Measurements from ENCODE around the gene STH.
"Not testable (repeated sequence)": the region's sequence is repeated elsewhere in the genome, so short reads cannot be mapped to it uniquely, and the experiment has no call there.

STH gene

GRCh38 chr17:45987706-45988105, 11.3 kb upstream of the STH start:
- no peak for DNase-seq

GRCh38 chr17:45989759-45990158, 9.3 kb upstream of the STH start:
- DNase-seq, result no peak

GRCh38 chr17:45990886-45991285, 8.2 kb upstream of the STH start:
- peak; percentile 29 for DNase-seq

DNA sequence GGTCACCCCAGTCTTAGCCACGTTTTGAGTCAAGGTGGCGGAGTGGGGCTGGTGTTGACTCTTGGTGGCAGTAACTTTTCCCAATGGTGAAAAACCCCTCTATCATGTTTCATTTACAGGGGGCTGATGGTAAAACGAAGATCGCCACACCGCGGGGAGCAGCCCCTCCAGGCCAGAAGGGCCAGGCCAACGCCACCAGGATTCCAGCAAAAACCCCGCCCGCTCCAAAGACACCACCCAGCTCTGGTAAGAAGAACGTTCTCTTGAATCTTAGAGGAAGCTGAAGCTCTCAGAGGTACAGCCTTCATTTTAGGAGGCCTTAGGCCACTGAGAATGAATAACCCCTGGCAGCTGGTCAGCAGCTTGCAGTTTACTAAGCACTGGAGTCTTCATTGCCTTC, 7.7 kb upstream of the STH start:
- no peak for DNase-seq

DNA sequence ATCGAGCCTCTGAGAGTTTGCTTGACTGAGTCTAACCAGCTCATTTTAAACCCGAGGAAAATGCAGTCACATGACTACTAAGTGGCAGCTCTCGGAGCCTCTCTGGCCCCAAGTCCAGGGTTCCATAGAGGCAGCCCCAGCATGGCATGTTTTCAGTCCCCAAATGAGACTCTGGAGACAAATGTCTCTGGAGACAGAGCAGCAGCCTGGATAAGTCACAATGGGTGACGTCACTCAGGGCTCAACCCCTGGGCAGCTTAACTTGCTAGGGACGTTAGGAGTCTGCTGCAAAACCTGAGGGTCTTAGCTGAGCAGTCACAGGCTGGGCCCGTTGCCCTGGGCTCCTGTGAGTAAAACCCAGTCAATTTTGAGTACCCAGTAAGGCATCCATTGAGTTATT, 6.9 kb upstream of the STH start:
- no peak for DNase-seq

GRCh38 chr17:45992904-45993303, 6.1 kb upstream of the STH start:
- DNase-seq, result no peak

DNA sequence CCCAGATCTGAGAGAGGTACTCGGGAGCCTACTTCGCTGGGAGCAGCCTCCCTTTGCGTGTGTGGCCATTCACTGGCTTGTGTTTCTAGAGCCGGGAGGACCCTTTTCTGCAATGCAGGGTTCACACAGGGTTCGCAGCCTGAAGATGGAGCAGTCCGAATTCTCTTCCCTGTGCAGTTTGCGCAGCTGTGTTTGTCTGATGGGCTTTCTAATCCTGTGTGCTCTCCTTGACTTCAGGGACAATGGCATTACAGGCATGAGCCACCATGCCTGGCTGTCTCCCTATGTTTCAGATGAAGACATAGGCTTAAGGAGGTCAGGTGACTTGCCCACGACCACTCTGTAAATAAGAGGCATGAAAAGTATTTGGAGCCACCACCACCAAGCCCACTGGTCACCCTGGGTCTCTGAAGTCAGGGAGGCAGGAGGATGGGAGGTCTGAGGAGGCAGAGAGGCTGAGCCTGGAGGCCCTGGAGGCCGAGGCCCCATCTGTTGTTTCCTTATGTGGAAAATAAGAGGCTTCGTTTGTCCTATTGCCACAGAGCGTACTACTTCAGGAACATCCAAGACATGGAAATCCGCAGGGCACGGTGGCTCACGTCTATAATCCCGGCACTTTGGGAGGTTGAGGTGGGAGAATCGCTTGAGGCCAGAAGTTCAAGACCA, 5.0 kb upstream of the STH start:
- no peak for DNase-seq

DNA sequence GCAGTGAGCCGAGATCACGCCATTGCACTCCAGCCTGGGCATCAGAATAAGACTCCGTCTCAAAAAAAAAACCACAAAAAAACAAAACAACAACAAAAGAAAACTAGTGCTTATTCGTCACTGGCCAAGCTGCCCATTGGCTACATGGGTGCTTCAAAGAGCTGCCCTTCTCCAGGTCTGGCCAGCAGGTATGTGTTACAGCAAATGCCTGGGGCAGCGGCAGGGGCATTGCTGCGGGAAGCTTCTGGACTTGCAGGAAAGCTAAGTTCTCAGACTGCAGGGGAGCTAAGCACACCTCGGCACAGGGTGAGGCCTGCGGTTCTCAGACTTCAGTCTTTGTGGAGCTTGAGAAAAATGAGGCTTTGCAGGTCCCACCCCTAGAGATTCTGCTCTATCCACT, 4.1 kb upstream of the STH start:
- no peak for DNase-seq

- no peak for DNase-seq
These were observed 3.3 kb upstream of the STH start for GRCh38 chr17:45995627-45996270.

DNA sequence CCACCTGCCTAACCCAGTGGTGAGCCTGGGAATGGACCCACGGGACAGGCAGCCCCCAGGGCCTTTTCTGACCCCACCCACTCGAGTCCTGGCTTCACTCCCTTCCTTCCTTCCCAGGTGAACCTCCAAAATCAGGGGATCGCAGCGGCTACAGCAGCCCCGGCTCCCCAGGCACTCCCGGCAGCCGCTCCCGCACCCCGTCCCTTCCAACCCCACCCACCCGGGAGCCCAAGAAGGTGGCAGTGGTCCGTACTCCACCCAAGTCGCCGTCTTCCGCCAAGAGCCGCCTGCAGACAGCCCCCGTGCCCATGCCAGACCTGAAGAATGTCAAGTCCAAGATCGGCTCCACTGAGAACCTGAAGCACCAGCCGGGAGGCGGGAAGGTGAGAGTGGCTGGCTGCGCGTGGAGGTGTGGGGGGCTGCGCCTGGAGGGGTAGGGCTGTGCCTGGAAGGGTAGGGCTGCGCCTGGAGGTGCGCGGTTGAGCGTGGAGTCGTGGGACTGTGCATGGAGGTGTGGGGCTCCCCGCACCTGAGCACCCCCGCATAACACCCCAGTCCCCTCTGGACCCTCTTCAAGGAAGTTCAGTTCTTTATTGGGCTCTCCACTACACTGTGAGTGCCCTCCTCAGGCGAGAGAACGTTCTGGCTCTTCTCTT, 2.6 kb upstream of the STH start:
- no peak for DNase-seq

DNA sequence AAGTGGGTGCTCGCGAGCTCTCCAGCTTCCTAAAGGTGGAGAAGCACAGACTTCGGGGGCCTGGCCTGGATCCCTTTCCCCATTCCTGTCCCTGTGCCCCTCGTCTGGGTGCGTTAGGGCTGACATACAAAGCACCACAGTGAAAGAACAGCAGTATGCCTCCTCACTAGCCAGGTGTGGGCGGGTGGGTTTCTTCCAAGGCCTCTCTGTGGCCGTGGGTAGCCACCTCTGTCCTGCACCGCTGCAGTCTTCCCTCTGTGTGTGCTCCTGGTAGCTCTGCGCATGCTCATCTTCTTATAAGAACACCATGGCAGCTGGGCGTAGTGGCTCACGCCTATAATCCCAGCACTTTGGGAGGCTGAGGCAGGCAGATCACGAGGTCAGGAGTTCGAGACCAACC, 1.9 kb upstream of the STH start:
- no peak for DNase-seq

- no peak for DNase-seq
These were observed 1.4 kb upstream of the STH start for GRCh38 chr17:45997624-45998023.

DNA sequence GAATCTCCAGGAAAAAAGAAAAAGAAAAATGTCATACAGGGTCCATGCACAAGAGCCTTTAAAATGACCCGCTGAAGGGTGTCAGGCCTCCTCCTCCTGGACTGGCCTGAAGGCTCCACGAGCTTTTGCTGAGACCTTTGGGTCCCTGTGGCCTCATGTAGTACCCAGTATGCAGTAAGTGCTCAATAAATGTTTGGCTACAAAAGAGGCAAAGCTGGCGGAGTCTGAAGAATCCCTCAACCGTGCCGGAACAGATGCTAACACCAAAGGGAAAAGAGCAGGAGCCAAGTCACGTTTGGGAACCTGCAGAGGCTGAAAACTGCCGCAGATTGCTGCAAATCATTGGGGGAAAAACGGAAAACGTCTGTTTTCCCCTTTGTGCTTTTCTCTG, 845 bp downstream of the STH start:
- no peak for DNase-seq

DNA sequence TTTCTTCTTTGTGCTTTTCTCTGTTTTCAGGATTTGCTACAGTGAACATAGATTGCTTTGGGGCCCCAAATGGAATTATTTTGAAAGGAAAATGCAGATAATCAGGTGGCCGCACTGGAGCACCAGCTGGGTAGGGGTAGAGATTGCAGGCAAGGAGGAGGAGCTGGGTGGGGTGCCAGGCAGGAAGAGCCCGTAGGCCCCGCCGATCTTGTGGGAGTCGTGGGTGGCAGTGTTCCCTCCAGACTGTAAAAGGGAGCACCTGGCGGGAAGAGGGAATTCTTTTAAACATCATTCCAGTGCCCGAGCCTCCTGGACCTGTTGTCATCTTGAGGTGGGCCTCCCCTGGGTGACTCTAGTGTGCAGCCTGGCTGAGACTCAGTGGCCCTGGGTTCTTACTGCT, 1.2 kb downstream of the STH start:
- no peak for DNase-seq

DNA sequence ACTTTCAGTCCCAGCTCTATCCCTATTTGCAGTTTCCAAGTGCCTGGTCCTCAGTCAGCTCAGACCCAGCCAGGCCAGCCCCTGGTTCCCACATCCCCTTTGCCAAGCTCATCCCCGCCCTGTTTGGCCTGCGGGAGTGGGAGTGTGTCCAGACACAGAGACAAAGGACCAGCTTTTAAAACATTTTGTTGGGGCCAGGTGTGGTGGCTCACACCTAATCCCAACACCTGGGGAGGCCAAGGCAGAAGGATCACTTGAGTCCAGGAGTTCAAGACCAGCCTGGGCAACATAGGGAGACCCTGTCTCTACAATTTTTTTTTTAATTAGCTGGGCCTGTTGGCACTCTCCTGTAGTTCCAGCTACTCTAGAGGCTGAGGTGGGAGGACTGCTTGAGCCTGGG, 1.7 kb downstream of the STH start:
- no peak for DNase-seq

- DNase-seq, result no peak
These were observed 2.6 kb downstream of the STH start for GRCh38 chr17:46001390-46002310.

DNA sequence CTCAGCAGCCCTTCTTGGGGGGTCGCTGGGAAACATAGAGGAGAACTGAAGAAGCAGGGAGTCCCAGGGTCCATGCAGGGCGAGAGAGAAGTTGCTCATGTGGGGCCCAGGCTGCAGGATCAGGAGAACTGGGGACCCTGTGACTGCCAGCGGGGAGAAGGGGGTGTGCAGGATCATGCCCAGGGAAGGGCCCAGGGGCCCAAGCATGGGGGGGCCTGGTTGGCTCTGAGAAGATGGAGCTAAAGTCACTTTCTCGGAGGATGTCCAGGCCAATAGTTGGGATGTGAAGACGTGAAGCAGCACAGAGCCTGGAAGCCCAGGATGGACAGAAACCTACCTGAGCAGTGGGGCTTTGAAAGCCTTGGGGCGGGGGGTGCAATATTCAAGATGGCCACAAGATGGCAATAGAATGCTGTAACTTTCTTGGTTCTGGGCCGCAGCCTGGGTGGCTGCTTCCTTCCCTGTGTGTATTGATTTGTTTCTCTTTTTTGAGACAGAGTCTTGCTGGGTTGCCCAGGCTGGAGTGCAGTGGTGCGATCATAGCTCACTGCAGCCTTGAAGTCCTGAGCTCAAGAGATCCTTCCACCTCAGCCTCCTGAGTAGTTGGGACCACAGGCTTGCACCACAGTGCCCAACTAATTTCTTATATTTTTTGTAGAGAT, 3.4 kb downstream of the STH start:
- DNase-seq, result peak; percentile 80

DNA sequence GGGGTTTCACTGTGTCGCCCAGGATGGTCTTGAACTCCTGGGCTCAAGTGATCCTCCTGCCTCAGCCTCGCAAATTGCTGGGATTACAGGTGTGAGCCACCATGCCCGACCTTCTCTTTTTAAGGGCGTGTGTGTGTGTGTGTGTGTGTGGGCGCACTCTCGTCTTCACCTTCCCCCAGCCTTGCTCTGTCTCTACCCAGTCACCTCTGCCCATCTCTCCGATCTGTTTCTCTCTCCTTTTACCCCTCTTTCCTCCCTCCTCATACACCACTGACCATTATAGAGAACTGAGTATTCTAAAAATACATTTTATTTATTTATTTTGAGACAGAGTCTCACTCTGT, 3.9 kb downstream of the STH start:
- DNase-seq, result no peak

DNA sequence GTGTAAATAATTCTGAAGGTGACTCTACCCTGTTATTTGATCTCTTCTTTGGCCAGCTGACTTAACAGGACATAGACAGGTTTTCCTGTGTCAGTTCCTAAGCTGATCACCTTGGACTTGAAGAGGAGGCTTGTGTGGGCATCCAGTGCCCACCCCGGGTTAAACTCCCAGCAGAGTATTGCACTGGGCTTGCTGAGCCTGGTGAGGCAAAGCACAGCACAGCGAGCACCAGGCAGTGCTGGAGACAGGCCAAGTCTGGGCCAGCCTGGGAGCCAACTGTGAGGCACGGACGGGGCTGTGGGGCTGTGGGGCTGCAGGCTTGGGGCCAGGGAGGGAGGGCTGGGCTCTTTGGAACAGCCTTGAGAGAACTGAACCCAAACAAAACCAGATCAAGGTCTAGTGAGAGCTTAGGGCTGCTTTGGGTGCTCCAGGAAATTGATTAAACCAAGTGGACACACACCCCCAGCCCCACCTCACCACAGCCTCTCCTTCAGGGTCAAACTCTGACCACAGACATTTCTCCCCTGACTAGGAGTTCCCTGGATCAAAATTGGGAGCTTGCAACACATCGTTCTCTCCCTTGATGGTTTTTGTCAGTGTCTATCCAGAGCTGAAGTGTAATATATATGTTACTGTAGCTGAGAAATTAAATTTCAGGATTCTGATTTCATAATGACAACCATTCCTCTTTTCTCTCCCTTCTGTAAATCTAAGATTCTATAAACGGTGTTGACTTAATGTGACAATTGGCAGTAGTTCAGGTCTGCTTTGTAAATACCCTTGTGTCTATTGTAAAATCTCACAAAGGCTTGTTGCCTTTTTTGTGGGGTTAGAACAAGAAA, 5.1 kb downstream of the STH start:
- no peak for DNase-seq

GRCh38 chr17:46006082-46006481, 7.0 kb downstream of the STH start:
- not testable (repeated sequence) for DNase-seq

DNA sequence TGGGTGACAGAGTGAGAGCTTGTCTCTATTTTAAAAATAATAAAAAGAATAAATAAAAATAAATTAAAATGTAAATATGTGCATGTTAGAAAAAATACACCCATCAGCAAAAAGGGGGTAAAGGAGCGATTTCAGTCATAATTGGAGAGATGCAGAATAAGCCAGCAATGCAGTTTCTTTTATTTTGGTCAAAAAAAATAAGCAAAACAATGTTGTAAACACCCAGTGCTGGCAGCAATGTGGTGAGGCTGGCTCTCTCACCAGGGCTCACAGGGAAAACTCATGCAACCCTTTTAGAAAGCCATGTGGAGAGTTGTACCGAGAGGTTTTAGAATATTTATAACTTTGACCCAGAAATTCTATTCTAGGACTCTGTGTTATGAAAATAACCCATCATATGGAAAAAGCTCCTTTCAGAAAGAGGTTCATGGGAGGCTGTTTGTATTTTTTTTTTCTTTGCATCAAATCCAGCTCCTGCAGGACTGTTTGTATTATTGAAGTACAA, 8.5 kb downstream of the STH start:
- DNase-seq, result no peak

DNA sequence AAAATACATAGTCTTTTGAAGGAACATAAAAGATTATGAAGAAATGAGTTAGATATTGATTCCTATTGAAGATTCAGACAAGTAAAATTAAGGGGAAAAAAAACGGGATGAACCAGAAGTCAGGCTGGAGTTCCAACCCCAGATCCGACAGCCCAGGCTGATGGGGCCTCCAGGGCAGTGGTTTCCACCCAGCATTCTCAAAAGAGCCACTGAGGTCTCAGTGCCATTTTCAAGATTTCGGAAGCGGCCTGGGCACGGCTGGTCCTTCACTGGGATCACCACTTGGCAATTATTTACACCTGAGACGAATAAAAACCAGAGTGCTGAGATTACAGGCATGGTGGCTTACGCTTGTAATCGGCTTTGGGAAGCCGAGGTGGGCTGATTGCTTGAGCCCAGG, 9.5 kb downstream of the STH start:
- DNase-seq, result no peak

All from hematopoietic multipotent progenitor cell treated with erythropoietin and hydrocortisone succinate and interleukin-3 and kit ligand, for 4 days (in vitro differentiated cells).